HG02938 (cell line): ENCODE measurements around the gene USP6NL.

ENCODE experiments used
- ATAC-seq: cut with Tn5 transposase; IDR thresholded peaks from one replicate; pipeline ENCODE4 v1.9.1; 2021; ENCODE audit warnings: mild to moderate bottlenecking, moderate library complexity; ENCODE audit not compliant: unreplicated experiment

The USP6NL gene

GRCh38 chr10:11617233-11617632, 5.8 kb upstream of the USP6NL start:
- ATAC-seq = no peak

GRCh38 chr10:11616021-11616420, 4.6 kb upstream of the USP6NL start:
- ATAC-seq = no peak

GRCh38 chr10:11615396-11615795, 3.9 kb upstream of the USP6NL start:
- no peak for ATAC-seq

- no peak for ATAC-seq
Measured at GRCh38 chr10:11612021-11613001, 861 bp upstream of the USP6NL start.

- no peak for ATAC-seq
Measured at GRCh38 chr10:11610826-11611247, 613 bp downstream of the USP6NL start.

- ATAC-seq = no peak
Measured at GRCh38 chr10:11610166-11610825, 1.2 kb downstream of the USP6NL start.

- no peak for ATAC-seq
Measured at GRCh38 chr10:11609492-11610093, 1.9 kb downstream of the USP6NL start.

GRCh38 chr10:11609052-11609451, 2.4 kb downstream of the USP6NL start:
- no peak for ATAC-seq

GRCh38 chr10:11608159-11609013, 3.1 kb downstream of the USP6NL start:
- no peak for ATAC-seq

GRCh38 chr10:11605807-11606408, 5.5 kb downstream of the USP6NL start:
- no peak for ATAC-seq

- no peak for ATAC-seq
Measured at GRCh38 chr10:11604865-11605650, 6.4 kb downstream of the USP6NL start.

- no peak for ATAC-seq
Measured at GRCh38 chr10:11603741-11604140, 7.7 kb downstream of the USP6NL start.

GRCh38 chr10:11602919-11603523, 8.4 kb downstream of the USP6NL start:
- peak; percentile 43 for ATAC-seq

GRCh38 chr10:11602358-11602757, 9.1 kb downstream of the USP6NL start:
- ATAC-seq = peak; percentile 29

- no peak for ATAC-seq
Measured at GRCh38 chr10:11601670-11602069, 9.8 kb downstream of the USP6NL start.

- ATAC-seq = no peak
Measured at GRCh38 chr10:11600280-11600679, 11.2 kb downstream of the USP6NL start.

- ATAC-seq = no peak
Measured at GRCh38 chr10:11598712-11599397, 12.6 kb downstream of the USP6NL start.

GRCh38 chr10:11597470-11597869, 14.0 kb downstream of the USP6NL start:
- ATAC-seq = no peak

GRCh38 chr10:11595395-11595692, 16.1 kb downstream of the USP6NL start:
- ATAC-seq = no peak
